ENCODE measurements around the gene MTCL3.

The MTCL3 gene

DNA sequence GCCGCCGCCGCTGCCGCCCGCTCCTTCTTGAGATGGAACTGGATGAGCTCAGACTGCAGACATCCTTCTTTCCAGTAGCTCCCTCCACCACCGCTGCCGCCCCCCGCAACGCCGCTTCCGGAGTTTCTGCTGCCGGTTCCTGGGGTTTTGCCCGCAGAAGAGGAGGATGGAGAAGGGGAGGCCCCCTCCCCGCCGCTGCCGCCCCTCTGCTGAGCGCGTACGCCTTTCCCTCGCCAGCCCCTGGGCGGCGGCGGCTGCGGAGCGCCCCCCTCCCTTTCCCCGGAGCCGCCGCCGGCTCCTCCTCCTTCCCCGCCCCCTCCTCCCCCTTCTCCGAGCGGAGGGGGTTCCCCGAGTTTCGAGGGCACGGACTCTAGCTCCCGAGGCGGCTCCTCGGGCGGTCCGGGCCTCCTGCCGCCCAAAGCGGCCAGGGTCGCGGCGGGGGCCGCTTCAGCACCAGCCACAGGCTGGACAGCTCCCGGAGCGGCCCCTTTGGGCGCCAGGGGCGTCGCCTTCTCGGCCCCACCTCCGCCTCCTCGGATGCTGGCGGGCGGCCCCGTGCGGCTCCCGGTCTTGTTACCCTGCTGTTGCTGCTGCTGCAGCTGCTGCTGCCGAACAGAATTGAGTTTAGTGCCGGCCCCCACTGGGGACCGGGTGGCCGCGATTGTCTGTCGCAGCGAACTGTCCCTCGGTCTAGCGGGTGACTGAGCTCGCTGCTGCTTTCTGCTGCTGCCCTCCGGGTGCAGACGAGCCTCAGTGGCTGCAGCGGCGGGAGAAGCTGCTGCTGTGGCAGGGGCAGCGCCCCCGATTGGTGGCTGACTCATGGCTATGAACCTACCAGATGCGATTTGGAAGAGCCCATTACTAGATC lies 3.1 kb downstream of the MTCL3 start (continued):
- TF ChIP-seq, protein P1, sequence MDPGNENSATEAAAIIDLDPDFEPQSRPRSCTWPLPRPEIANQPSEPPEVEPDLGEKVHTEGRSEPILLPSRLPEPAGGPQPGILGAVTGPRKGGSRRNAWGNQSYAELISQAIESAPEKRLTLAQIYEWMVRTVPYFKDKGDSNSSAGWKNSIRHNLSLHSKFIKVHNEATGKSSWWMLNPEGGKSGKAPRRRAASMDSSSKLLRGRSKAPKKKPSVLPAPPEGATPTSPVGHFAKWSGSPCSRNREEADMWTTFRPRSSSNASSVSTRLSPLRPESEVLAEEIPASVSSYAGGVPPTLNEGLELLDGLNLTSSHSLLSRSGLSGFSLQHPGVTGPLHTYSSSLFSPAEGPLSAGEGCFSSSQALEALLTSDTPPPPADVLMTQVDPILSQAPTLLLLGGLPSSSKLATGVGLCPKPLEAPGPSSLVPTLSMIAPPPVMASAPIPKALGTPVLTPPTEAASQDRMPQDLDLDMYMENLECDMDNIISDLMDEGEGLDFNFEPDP (CRISPR knock-in tag; conservative IDR thresholded peaks at IDR 0.05): 0 out of 2 replicates have a peak, but pooled peaks have one; percentile 84
- TF ChIP-seq MTF2 (CRISPR knock-in tag; IDR thresholded peaks at IDR 0.05; ENCODE audit: borderline replicate concordance) (peak; percentile 98), HMG20B (CRISPR knock-in tag; conservative IDR thresholded peaks at IDR 0.05) (no peak), HOXA5 (CRISPR knock-in tag; IDR thresholded peaks at IDR 0.05) (peak; percentile 94), FOXK1 (CRISPR knock-in tag; IDR thresholded peaks at IDR 0.05; ENCODE audit: borderline replicate concordance, low read depth) (peak; percentile 47; the same call in 1 of the 2 replicates), REPIN1 (CRISPR knock-in tag; IDR thresholded peaks at IDR 0.05; ENCODE audit: borderline replicate concordance, low read depth) (peak; percentile 57; the same call in 1 of the 2 replicates), IKZF1 (IDR thresholded peaks at IDR 0.05) (no peak), KDM5A (IDR thresholded peaks at IDR 0.05; ENCODE audit: borderline replicate concordance, low read length) (no peak), ZNF326 (CRISPR knock-in tag; IDR thresholded peaks at IDR 0.05; ENCODE audit: borderline replicate concordance) (no peak), TCF7 (IDR thresholded peaks at IDR 0.05; ENCODE audit: low read depth) (no peak), ZEB1 (IDR thresholded peaks at IDR 0.05; ENCODE audit: insufficient replicate concordance, low read depth) (no peak), ZNF263 (CRISPR knock-in tag; IDR thresholded peaks at IDR 0.05) (peak; percentile 19; the same call in 1 of the 2 replicates), ZNF430 (CRISPR knock-in tag; IDR thresholded peaks at IDR 0.05) (peak; percentile 77; the same call in 1 of the 2 replicates), ZBTB7B (CRISPR knock-in tag; IDR thresholded peaks at IDR 0.05) (peak; percentile 75; the same call in 1 of the 2 replicates)
- TF ChIP-seq, protein P2, sequence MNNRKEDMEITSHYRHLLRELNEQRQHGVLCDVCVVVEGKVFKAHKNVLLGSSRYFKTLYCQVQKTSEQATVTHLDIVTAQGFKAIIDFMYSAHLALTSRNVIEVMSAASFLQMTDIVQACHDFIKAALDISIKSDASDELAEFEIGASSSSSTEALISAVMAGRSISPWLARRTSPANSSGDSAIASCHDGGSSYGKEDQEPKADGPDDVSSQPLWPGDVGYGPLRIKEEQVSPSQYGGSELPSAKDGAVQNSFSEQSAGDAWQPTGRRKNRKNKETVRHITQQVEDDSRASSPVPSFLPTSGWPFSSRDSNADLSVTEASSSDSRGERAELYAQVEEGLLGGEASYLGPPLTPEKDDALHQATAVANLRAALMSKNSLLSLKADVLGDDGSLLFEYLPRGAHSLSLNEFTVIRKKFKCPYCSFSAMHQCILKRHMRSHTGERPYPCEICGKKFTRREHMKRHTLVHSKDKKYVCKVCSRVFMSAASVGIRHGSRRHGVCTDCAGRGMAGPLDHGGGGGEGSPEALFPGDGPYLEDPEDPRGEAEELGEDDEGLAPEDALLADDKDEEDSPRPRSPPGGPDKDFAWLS (CRISPR knock-in tag; IDR thresholded peaks at IDR 0.05; ENCODE audit: borderline replicate concordance): no peak
- TF ChIP-seq, protein P3, sequence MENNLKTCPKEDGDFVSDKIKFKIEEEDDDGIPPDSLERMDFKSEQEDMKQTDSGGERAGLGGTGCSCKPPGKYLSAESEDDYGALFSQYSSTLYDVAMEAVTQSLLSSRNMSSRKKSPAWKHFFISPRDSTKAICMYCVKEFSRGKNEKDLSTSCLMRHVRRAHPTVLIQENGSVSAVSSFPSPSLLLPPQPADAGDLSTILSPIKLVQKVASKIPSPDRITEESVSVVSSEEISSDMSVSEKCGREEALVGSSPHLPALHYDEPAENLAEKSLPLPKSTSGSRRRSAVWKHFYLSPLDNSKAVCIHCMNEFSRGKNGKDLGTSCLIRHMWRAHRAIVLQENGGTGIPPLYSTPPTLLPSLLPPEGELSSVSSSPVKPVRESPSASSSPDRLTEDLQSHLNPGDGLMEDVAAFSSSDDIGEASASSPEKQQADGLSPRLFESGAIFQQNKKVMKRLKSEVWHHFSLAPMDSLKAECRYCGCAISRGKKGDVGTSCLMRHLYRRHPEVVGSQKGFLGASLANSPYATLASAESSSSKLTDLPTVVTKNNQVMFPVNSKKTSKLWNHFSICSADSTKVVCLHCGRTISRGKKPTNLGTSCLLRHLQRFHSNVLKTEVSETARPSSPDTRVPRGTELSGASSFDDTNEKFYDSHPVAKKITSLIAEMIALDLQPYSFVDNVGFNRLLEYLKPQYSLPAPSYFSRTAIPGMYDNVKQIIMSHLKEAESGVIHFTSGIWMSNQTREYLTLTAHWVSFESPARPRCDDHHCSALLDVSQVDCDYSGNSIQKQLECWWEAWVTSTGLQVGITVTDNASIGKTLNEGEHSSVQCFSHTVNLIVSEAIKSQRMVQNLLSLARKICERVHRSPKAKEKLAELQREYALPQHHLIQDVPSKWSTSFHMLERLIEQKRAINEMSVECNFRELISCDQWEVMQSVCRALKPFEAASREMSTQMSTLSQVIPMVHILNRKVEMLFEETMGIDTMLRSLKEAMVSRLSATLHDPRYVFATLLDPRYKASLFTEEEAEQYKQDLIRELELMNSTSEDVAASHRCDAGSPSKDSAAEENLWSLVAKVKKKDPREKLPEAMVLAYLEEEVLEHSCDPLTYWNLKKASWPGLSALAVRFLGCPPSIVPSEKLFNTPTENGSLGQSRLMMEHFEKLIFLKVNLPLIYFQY (CRISPR knock-in tag; IDR thresholded peaks at IDR 0.05; ENCODE audit: borderline replicate concordance): no peak
- TF ChIP-seq, protein P4, sequence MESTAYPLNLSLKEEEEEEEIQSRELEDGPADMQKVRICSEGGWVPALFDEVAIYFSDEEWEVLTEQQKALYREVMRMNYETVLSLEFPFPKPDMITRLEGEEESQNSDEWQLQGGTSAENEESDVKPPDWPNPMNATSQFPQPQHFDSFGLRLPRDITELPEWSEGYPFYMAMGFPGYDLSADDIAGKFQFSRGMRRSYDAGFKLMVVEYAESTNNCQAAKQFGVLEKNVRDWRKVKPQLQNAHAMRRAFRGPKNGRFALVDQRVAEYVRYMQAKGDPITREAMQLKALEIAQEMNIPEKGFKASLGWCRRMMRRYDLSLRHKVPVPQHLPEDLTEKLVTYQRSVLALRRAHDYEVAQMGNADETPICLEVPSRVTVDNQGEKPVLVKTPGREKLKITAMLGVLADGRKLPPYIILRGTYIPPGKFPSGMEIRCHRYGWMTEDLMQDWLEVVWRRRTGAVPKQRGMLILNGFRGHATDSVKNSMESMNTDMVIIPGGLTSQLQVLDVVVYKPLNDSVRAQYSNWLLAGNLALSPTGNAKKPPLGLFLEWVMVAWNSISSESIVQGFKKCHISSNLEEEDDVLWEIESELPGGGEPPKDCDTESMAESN (CRISPR knock-in tag; conservative IDR thresholded peaks at IDR 0.05): no peak; the same call in 1 of the 2 replicates
- TF ChIP-seq, protein P5, sequence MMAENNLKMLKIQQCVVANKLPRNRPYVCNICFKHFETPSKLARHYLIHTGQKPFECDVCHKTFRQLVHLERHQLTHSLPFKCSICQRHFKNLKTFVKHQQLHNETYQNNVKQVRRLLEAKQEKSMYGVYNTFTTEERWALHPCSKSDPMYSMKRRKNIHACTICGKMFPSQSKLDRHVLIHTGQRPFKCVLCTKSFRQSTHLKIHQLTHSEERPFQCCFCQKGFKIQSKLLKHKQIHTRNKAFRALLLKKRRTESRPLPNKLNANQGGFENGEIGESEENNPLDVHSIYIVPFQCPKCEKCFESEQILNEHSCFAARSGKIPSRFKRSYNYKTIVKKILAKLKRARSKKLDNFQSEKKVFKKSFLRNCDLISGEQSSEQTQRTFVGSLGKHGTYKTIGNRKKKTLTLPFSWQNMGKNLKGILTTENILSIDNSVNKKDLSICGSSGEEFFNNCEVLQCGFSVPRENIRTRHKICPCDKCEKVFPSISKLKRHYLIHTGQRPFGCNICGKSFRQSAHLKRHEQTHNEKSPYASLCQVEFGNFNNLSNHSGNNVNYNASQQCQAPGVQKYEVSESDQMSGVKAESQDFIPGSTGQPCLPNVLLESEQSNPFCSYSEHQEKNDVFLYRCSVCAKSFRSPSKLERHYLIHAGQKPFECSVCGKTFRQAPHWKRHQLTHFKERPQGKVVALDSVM (CRISPR knock-in tag; IDR thresholded peaks at IDR 0.05): no peak

All from HepG2 (cell line).